HL-60/S4 treated with retinoic acid at 250 ng/mL for 4 days and 3 days (cell line): ENCODE data around the gene SLC27A4.

Experiments
- in situ Hi-C: fragments of 300-500 bp; cut with MboI; formaldehyde crosslinking; loops from 2 replicates; pipeline ENCODE4 v1.7.0; 2022; ENCODE audit warnings: low sequenced_read_pairs

Gene SLC27A4

GRCh38 chr9:128361296-128361985 lies 21.1 kb downstream of the SLC27A4 start:
- in situ Hi-C loops = loop anchor here (10.0 kb wide), 1 partner anchor 53 kb away; no protein-coding TSS in a partner anchor

DNA sequence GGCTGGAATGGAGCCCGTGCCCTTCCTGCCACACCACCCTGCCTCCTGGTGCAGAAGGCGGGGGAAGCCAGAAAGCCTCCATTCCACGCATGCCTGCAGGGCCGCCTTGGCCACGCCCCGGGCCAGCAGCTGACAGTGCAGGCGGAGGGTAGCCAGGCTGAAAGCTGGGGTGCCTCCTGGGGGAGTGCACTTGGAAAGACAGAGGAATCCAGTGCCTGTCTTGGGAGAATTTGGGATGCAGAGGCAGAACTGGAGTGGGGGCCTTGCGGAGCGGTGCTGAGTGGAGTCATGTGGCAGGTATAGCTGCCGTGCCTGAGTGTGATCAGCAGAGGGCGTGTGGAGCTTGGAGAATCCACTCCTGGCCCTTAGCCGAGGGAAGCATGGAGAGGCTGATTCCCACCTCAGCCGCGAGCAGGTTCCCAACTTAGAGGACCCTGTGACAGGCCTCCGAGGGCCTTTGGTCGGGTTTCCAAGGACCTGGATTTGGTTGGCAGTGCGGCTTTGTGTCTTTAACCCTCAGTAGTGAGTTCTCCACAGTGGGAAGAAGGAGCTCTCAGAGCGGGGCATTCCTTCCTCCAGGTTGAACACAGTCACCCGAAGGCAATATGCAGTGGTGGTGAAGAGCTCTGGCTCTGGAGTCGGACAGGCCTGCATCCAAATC lies 21.8 kb downstream of the SLC27A4 start:
- in situ Hi-C loops = loop anchor here (10.0 kb wide), 1 partner anchor 53 kb away; no protein-coding TSS in a partner anchor

DNA sequence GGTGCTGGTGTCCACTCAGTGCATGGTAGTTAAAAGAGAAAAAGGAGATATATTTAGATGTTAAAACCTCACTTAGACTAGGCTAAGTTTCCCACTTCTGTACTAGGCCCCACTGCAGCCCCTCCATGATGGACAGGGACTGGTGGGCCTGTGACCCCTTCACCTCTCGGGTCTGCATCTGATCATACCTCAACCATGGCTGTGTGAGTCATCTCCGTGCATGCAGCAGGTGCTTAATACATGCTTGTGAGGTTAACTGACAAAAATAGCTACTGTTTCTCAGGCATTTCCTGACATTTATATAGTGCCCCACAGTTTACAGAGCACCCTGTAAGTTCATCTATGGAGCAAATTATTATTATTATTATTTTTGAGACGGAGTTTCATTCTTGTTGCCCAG lies 22.4 kb downstream of the SLC27A4 start:
- in situ Hi-C loops = loop anchor here (10.0 kb wide), 1 partner anchor 52 kb away; no protein-coding TSS in a partner anchor

DNA sequence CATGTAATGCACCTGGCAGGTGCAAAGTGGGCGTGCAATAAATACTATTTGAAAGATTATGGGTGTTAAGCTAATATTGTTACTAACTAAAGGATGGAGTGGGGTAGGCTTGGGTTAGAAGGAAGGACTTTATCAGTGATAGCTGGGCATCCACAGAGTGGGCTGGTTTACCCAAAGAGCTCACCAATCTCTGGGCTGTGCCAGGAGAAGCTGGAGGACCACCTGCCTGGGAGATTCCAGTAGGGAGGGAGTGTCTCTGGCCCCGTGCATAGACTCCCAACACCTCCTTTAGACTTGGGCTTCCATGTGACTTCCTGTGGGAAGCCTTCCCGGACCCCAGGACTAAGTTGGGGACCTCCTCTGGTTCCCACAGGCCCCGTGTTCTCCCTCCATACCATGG lies 25.2 kb downstream of the SLC27A4 start:
- in situ Hi-C loops = loop anchor here (10.0 kb wide), 1 partner anchor 49 kb away; no protein-coding TSS in a partner anchor

DNA sequence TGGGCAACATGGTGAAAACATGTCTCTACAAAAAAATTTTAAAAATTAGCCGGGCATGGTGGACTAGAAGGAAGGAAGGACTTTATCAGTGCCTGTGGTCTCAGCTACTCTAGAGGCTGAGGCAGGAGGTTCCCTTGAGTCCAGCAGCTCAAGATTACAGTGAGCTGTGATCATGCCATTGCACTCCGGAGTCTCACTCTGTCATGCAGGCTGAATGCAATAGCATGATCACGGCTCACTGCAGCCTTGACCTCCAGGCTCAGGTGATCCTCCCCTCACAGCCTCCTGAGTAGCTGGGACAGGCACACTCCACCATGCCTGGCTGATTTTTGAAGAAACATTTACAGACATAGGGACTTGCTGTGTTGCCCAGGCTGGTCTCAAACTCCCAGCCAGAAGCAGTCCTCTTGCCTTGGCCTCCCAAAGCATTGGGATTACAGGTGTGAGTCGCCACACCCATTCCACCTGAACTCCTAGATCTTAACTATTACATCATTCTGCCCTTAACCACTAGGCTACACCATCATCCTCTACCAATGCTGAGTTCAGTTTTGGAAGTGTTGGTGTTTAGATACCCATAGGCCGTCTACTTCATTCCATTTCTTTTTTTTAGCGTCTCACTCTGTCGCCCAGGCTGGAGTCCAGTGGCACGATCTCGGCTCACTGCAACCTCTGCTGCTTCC lies 28.8 kb downstream of the SLC27A4 start:
- in situ Hi-C loops = loop anchor here (10.0 kb wide), 1 partner anchor 46 kb away; no protein-coding TSS in a partner anchor

DNA sequence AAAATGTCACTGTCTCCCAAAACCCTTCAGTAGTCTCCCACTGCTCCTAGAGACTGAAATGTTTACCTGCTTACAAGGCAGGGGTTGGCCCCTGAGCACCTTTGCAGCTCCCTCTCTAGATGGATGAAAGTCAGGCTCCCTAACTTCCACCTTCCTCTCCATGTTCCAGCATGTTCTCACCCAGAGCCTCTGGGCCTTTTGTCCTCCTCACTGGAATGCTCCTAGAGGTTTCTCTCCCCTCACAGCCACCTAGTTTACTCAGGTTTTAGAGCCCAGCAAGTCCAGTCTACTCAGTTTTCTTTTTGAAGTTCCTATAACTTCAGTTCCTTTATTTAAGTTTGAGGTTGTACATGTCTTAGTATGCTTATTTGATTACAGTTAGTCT lies 30.0 kb downstream of the SLC27A4 start:
- in situ Hi-C loops = no loop called here

- in situ Hi-C loops = no loop called here
These were observed 30.7 kb downstream of the SLC27A4 start, which contains the start of gene URM1 for GRCh38 chr9:128370752-128371629. TSS of gene URM1 (plus strand) at chr9:128371374. CDS start at chr9:128371381, 7 bp downstream.

- in situ Hi-C loops = no loop called here
These were observed 31.3 kb downstream of the SLC27A4 start for GRCh38 chr9:128371630-128372117.

GRCh38 chr9:128372188-128372641 lies 31.9 kb downstream of the SLC27A4 start:
- in situ Hi-C loops = no loop called here

GRCh38 chr9:128372784-128373183 lies 32.5 kb downstream of the SLC27A4 start:
- in situ Hi-C loops = no loop called here

- in situ Hi-C loops = no loop called here
These were observed 33.9 kb downstream of the SLC27A4 start for GRCh38 chr9:128374221-128374675.

GRCh38 chr9:128375865-128376264 lies 35.5 kb downstream of the SLC27A4 start:
- in situ Hi-C loops = no loop called here

DNA sequence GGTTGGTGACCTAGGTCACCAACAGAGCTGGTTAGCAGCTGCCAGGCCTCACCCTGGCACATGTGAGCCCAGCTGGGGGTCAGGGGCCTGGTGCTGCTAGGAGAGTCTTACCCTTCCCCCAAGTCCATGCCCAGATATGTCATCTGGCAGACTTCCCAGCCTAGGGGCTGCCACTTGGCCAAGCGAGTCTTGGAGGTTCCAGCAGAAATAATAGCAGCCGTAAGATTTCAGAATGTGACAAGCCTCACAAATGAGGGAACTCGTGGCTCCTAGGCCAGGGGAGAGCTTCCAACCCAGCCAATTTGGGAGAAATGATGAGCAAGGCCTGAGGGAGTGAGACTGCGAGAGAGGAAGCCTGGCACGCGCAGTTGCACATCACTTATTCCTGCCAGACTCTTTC lies 41.9 kb downstream of the SLC27A4 start:
- in situ Hi-C loops = no loop called here

- in situ Hi-C loops = no loop called here
These were observed 42.9 kb downstream of the SLC27A4 start for GRCh38 chr9:128383007-128383753.

- in situ Hi-C loops = no loop called here
These were observed 43.5 kb downstream of the SLC27A4 start for GRCh38 chr9:128383791-128384190.

DNA sequence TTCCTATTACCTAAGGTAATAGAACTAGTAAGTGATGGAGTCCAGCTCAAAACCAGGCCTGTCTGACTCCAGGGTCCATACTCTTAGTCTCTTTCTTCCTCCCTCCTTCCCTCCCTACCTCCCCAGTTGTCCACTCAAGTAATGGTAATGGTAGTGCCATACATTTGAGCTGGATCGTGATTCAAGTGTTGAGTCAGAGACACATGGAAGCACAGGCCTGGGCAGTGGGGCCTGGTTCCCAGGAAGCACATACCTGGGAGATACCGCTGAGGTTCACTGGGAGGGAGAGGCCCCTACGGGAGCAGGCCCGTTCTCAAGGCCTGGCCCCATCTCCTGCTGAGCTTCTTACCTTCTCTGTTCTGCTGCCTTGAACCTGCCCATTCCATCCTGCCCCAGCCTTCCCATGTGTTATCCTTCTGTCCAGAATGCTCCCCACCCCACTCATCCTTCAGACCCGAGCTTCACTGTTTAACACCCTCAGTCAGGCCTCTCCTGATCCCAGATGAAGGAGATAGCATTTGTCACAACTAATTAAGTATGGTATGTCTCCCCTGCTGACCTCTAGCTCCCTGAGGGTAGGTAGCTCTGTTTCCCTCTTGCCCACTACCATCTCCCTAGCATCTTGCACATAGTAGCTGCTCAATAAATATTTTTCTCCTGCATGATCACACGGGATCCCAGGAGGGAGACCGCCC lies 44.6 kb downstream of the SLC27A4 start:
- in situ Hi-C loops = no loop called here

- in situ Hi-C loops = no loop called here
These were observed 45.5 kb downstream of the SLC27A4 start for GRCh38 chr9:128385496-128386460.

- in situ Hi-C loops = no loop called here
These were observed 47.8 kb downstream of the SLC27A4 start for GRCh38 chr9:128388150-128388549.
